Kidney glomerular epithelial cell (primary cell): ENCODE data around the gene RECQL5.

Experiments used
- DNase-seq: peaks from one replicate; lab custom pipeline; 2025; lab: John Stamatoyannopoulos, UW

The RECQL5 gene

DNA sequence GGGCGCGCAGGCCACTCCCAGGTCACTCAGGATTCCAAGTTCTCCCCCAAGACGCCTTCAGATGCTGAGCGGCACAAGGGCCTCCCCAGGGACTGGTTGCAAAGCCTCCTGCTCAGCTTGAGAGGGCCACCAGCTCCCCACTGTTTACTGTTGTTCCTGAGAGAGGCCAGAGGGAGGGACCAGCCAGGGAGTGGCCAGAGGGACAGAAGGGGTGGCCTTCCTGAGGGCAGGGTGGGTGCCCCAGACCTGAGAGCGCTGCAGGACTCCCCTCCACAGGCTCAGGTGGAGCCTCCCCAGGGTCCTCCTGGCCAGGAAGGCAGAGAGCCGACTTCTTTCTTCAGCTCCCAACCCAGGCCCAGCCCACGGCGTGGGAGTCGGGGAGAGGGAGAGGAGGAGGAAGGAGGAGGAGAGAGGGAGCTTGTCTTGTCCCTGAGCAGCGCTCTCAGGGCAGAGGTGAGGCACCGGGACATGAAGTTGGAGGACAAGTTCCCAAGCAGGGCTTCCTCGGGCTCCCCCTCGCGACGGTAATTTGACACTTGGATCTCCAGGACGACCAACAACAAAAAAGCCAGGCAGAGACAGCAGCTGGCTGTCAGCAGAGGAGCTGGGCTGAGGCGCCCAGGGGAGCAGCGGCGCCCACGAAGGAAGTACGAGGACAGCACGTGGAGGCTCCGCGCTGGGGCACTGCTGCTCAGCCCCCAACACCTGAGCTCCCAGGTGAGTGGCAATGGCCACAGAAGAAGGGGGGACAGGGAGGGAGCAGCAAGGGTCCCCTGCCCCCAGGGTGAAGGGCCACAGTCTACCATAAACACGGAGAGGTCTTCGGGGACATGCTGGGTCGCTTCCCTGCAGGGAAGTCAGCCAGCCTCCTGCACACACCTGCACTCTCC lies 33.2 kb downstream of the RECQL5 start:
- peak; percentile 89 for DNase-seq

- DNase-seq: peak; percentile 83
These were observed 34.0 kb downstream of the RECQL5 start, which contains the start of gene SMIM5 for GRCh38 chr17:75632863-75633485. SMIM5 (plus strand) TSS chr17:75633434; CDS start chr17:75640202, 6,768 bp downstream.

DNA sequence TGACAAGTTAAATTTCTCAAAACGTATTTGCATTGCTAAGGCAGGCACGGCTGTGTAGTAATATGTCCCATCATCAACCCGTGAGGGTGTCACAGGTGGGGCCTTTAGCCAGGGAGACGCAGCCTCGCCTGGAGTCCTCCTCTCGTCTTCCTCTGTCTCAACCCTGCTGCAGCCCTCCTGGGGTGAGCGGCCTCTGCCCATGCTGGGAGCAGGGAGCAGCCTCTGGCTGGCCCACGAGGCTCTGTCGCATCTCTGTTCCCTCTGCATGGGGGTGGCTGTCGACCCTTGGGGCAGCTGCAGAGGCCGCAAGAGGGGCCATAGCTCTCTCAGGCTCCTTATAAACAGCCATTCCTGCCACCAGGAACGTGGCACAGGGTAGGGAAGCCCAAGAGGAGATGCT lies 34.5 kb downstream of the RECQL5 start:
- no peak for DNase-seq

DNA sequence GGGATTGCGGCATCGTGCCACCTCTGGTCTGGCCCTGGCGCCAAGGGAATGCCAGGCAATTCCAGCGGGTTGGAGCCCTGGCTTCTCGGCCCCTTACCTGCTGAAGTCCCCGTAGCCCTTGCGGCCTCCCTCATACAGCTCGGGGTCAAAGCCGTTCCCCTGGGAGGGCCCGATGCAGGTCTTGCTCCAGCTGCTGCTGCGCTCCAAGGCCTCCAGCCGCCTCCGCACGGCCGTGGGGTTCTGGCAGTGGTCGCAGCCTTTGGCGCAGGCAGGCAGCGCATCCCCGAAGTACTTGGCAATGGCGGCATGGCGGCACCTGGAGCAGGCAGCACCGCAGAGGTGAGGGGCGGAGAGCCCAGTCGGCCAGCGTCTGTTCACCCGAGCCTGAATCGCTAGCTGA lies 35.6 kb downstream of the RECQL5 start:
- DNase-seq: no peak

- no peak for DNase-seq
These were observed 36.7 kb downstream of the RECQL5 start for GRCh38 chr17:75630071-75630917.

DNA sequence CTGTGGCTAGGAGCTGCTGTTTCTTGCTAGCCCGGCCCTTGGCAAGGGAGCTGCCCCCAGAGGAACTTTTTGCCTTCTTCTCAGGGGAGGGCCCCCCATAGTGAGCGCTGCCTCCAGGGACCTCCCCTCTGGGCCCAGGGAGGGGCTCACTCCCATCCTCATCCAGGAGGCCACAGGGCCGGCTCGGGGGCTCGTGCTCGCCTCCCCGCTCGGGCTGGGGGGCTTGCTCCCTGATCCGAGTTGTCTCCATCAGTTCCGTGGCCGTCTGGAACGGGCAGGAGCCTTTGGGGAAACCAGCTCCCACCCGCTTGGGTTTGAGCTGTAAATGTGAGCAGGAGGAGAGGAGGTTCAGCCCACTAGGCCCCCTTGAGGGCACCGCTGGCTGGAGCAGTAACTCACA lies 37.8 kb downstream of the RECQL5 start:
- no peak for DNase-seq

- no peak for DNase-seq
These were observed 38.5 kb downstream of the RECQL5 start for GRCh38 chr17:75628425-75628824.

- no peak for DNase-seq
These were observed 39.9 kb downstream of the RECQL5 start for GRCh38 chr17:75627094-75627493.

DNA sequence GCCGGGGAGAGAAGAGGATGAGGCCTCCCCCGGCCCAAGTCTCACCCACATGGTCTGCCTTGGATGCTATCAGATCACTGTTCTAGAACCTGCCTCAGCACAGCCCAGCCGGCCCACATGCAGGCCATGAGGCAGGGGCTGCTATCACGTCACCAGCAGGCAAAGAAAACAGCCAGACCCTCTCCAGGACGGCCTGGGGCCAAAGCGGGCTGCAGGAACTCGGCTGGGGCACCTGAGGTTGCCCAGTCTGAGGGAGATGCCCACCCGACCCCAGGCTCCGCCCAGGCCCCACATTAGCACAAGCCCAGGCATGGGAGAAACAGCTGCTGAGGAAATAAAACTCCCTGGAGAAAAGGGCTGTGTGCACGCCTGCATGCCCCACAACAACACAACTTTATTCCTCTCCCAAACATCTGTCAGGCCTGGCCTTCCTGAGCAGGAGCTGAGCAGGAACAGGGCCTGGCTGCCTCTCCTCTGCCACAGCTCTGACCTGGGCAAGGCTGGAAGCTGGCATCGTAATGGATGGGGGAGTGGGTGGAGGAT lies 40.4 kb downstream of the RECQL5 start:
- DNase-seq: no peak

DNA sequence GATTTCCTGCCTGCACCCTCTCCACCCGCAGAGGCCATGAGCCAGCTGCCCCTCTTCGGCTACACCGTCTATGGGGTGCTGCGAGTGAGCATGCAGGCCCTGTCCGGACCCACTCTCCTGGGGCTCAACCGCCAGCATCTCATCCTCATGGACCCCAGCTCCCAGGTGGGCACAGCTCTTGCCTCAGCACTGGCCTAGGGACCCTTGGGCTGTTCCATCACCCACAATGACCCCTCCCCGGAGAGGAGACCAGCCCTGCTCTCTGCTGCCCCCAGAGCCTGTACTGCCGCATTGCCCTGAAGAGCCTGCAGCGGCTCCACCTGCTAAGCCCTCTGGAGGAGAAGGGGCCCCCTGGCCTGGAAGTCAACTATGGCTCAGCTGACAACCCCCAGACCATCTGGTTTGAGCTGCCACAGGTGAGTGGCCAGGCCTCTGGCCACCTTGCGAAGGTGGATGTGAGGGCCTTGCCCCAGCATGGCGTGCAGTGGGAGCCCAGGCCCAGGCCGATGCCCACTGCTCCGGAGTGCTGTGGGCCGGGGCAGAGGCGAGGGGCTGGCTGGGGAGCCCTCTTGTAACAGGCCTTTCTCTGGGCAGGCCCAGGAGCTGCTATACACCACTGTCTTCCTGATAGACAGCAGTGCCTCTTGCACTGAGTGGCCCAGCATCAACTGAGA lies 41.0 kb downstream of the RECQL5 start:
- DNase-seq: no peak

DNA sequence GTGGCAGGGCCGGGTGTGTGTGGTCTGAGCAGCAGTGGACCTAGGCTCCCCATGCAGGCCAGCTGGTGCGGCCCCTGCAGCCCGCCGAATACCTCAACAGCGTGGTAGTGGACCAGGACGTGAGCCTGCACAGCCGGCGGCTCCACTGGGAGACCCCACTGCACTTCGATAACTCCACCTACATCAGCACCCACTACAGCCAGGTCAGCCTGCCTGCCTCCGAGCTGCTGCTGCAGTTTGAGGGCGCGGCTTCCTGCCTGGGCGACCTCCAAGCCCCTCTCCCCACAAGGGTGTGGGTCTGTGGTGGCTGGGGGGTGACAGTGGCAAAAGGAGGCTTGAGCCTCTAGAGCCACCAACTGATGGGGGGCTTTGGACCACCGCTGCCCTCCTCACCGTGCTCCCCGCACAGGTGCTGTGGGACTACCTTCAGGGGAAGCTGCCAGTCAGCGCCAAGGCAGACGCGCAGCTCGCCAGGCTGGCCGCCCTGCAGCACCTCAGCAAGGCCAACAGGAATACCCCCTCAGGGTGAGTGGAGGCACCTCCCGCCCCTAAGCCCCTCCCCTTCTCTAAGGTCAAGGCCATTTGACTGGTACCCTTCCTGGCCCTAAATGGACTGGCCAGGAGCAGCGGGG lies 42.1 kb downstream of the RECQL5 start:
- no peak for DNase-seq

- DNase-seq: no peak
These were observed 42.9 kb downstream of the RECQL5 start for GRCh38 chr17:75624021-75624420.

GRCh38 chr17:75623386-75623785 lies 43.6 kb downstream of the RECQL5 start:
- no peak for DNase-seq

DNA sequence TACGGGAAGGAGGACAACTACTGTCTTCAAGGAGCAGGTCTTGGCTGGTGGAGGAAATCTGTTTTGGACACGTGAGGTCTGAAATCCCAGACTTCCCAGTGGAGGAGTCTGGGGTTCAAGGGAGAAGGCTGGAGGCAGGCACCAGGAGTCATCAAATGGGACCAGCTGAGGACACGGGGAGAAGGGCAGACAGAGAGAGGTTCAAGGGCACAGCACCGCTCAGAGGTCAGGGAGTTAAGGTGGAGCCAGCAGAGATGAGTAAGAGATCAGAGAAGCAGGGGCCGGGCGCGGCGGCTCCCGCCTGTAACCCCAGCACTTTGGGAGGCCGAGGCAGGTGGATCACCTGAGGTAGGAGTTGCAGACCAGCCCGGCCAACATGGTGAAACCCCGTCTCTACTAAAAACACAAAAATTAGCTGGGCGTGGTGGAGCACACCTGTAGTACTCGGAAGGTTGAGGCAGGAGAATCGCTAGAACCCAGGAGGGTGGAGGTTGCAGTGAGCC lies 44.1 kb downstream of the RECQL5 start:
- DNase-seq: no peak

DNA sequence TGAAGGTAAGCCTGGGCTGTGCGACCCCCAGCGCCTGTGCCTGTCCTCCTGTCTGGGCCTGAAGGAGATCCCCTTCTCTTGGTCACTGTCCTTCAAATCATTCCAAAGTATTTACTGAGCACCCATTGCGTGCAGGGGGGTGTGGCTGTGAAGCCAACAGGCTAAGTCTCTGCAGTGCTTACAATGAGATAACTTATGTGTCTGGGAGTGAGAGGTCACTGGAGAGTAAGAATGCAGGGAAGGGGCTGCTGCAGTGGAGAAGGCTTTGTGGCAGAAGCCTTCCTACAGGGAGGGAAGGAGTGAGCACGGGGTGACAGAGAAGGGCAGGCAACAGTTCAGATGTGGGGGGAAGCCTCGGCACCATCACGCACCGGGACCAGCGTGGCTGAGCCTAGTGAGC lies 44.9 kb downstream of the RECQL5 start:
- no peak for DNase-seq

DNA sequence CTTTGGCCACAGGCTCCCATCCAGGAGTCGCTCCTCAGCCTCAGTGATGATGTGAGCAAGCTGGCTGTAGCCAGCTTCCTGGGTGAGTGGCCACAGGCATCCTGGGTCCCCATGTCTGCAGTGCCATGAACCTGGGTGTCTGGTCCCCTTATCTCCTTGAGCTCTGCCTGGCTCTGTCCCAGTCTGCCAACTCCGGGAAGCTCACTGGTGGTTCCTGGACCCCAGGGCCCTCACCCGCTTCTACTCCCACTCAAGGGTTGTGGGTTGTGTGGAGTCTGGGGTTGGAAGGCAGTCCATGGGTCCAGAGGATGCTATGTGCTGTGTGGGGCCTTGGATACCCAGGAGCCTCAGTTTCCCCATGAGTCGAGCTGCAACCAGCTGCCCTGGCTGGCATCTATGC lies 45.5 kb downstream of the RECQL5 start:
- DNase-seq: no peak

- no peak for DNase-seq
These were observed 47.2 kb downstream of the RECQL5 start for GRCh38 chr17:75619506-75620431.

DNA sequence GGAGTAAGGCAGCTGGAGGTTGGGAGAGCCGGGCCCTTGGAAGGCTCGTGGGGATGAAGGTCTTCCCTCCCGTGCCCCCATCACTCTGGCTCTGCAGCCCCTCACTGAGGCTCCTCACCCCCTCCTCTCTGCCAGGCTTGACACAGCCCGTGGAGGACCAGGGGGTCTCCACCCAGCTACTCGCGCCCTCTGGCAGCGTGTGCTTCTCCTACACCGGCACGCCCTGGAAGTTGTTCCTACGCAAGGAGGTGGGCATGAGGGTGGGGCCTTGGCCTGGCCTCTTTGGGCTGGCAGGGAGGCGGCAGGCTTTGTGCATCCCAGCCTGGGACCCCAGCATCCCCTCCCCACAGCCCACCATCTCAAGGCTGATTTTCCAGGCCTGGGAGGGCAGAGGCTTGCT lies 49.3 kb downstream of the RECQL5 start:
- no peak for DNase-seq

GRCh38 chr17:75617218-75617617 lies 49.7 kb downstream of the RECQL5 start:
- DNase-seq: no peak
